Measurements from ENCODE around the gene PCBP2.

PCBP2 gene

GRCh38 chr12:53508534-53509170, 56.8 kb downstream of the PCBP2 start:
- DNase-seq (ENCODE audit: low spot score): peak; percentile 88

- DNase-seq (ENCODE audit: low spot score): no peak
These were observed 58.4 kb downstream of the PCBP2 start for GRCh38 chr12:53510181-53510812.

- no peak for DNase-seq (ENCODE audit: low spot score)
These were observed 62.0 kb downstream of the PCBP2 start for GRCh38 chr12:53513712-53514410.

GRCh38 chr12:53514628-53515290, 62.9 kb downstream of the PCBP2 start:
- no peak for DNase-seq (ENCODE audit: low spot score)

GRCh38 chr12:53515291-53515680, 63.4 kb downstream of the PCBP2 start:
- no peak for DNase-seq (ENCODE audit: low spot score)

GRCh38 chr12:53516758-53517455, 65.0 kb downstream of the PCBP2 start:
- no peak for DNase-seq (ENCODE audit: low spot score)

GRCh38 chr12:53518381-53518780, 66.5 kb downstream of the PCBP2 start:
- no peak for DNase-seq (ENCODE audit: low spot score)

GRCh38 chr12:53523131-53523530, 71.2 kb downstream of the PCBP2 start:
- no peak for DNase-seq (ENCODE audit: low spot score)

- DNase-seq (ENCODE audit: low spot score): no peak
These were observed 72.6 kb downstream of the PCBP2 start for GRCh38 chr12:53524476-53524875.

- DNase-seq (ENCODE audit: low spot score): no peak
These were observed 78.2 kb downstream of the PCBP2 start for GRCh38 chr12:53530061-53530460.
